ENCODE data around the gene RNF168. TPM values are rescaled to one million over a fixed set of nuclear protein-coding genes. Genes with fewer than 3 reads are reported as not detected.
"Not testable (repeated sequence)": the region's sequence is repeated elsewhere in the genome, so short reads cannot be mapped to it uniquely, and the experiment has no call there.

RNF168 gene
- total and polyA plus RNA-seq, 2 of the 4 experiments (the other 2 are of a cell fraction) = 2.5 to 15.2 TPM

DNA sequence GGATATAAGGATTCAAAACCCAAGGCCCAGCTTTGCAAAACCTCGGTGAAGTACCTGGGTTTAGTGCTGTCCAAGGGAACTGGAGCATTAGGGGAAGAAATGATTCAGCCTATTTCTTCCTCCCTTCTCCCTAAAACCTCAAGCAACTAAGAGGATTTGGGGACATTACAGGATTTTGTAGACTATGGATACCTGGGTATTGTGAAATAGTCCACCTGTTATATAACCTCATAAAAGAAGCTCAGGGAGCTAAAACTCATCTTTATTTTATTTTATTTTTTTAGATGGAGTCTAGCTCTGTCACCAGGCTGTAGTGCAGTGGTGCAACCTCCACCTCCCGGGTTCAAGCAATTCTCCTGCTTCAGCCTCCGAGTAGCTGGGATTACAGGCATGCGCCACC is 20.3 kb upstream of the RNF168 start:
- no peak overlapping the region for H3K14ac ChIP-seq (replicated peaks; ENCODE audit: low read depth, low read length)
- dilution Hi-C loops (cut with HindIII; ENCODE audit: low sequenced_read_pairs, unreplicated experiment) (no loop called here), intact Hi-C loops (cut with micrococcal nuclease) (loop anchor here (1.0 kb wide), 1 partner anchor 161 kb away; no protein-coding TSS in a partner anchor), in situ Hi-C loops (cut with MboI; ENCODE audit: low sequenced_read_pairs) (loop anchor here (5.0 kb wide), 1 partner anchor 267 kb away; no protein-coding TSS in a partner anchor)
- H2AK9ac ChIP-seq (replicated peaks; ENCODE audit: low read depth, low read length, poor library complexity) = no peak overlapping the region
- H3K4ac ChIP-seq (ENCODE audit: low read depth, low read length) = no peak overlapping the region
- WGBS, 2 experiments (ENCODE audit: extremely low coverage in 2 of 2, insufficient read length in 1 of 2) = 90% methylated on average over 3 of the region's 4 CpGs; no CpG with 5 or more reads in 1 of the 2 experiments
- no peak overlapping the region for H2BK5ac ChIP-seq (ENCODE audit: low read depth, low read length, poor library complexity, severe bottlenecking)
- no peak overlapping the region for H2BK120ac ChIP-seq (ENCODE audit: low read depth, low read length)
- no peak overlapping the region for H3K23ac ChIP-seq (ENCODE audit: low read depth, low read length)
- DNase-seq = no peak
- H4K91ac ChIP-seq (ENCODE audit: insufficient read depth, low read depth, low read length) = no peak overlapping the region
- H2AK5ac ChIP-seq (ENCODE audit: low read depth, low read length) = no peak overlapping the region
- H2AFZ ChIP-seq (replicated peaks; ENCODE audit: low read length, poor library complexity) = no peak overlapping the region
- H3K56ac ChIP-seq (ENCODE audit: extremely low read depth, insufficient read depth, low read length) = no peak overlapping the region
- no peak overlapping the region for H2BK20ac ChIP-seq (ENCODE audit: low read depth, low read length)
- no peak overlapping the region for H3K4me2 ChIP-seq (ENCODE audit: low read depth, low read length)
- POLR2A ChIA-PET (ENCODE audit: unreplicated experiment) = no interaction called here
- H3K27ac ChIP-seq (ENCODE audit: insufficient read depth, low read length) = no peak overlapping the region
- no peaks in the 10 kb centered on the region for H3K36me3 ChIP-seq (ENCODE audit: control insufficient read depth, insufficient read depth, low read length)
- 0 out of 2 replicates have a peak, but pooled peaks cover 2% of the 10 kb centered on the region for H3K4me1 ChIP-seq (ENCODE audit: control insufficient read depth, insufficient read depth, low read length)
- H3K9me1 ChIP-seq (ENCODE audit: insufficient read depth, low read length) = 0 out of 2 replicates have a peak, but pooled peaks cover 3% of the 10 kb centered on the region
- H4K20me1 ChIP-seq (ENCODE audit: insufficient read depth, low read length) = no peaks in the 10 kb centered on the region
- H4K5ac ChIP-seq (ENCODE audit: low read depth, low read length) = no peak overlapping the region
- TF ChIP-seq NFE2L2 (IDR thresholded peaks at IDR 0.05; ENCODE audit: low read depth, low read length) = no peak
- peak; percentile 71 for TF ChIP-seq CEBPB (IDR thresholded peaks at IDR 0.05; ENCODE audit: low read depth, low read length)
- TF ChIP-seq SMC3 (IDR thresholded peaks at IDR 0.05; ENCODE audit: low read depth, low read length) = no peak
- no peak overlapping the region for H3K9ac ChIP-seq (ENCODE audit: low read depth, low read length)
- H3K9me3 ChIP-seq (ENCODE audit: control insufficient read depth, insufficient read depth, low read length) = peaks cover 20% of the 10 kb centered on the region
- no TSS peak for BruUV-seq (replicated peaks)
- CTCF ChIA-PET = interaction anchor here (0.7 to 1.8 kb wide), 3 partner anchors 17 to 290 kb away, joined by 3 to 4 read pairs (median 3); no protein-coding TSS in a partner anchor
- H3K79me1 ChIP-seq (ENCODE audit: low read depth in 1 of 2, low read length in 2 of 2) = no peaks in the 10 kb centered on the region
- no peak overlapping the region for H3K18ac ChIP-seq (ENCODE audit: low read depth, low read length)
- ATAC-seq (ENCODE audit: low read depth) = no peak
- no peak overlapping the region for H3K4me3 ChIP-seq (ENCODE audit: insufficient read depth, low read depth, low read length)
- no peak overlapping the region for H4K8ac ChIP-seq (ENCODE audit: low read depth in 2 of 2, low read length in 2 of 2)
- no peaks in the 10 kb centered on the region for H3K27me3 ChIP-seq (ENCODE audit: control insufficient read depth, insufficient read depth, low read length)
- no peak overlapping the region for H2BK15ac ChIP-seq (ENCODE audit: low read depth, low read length)

DNA sequence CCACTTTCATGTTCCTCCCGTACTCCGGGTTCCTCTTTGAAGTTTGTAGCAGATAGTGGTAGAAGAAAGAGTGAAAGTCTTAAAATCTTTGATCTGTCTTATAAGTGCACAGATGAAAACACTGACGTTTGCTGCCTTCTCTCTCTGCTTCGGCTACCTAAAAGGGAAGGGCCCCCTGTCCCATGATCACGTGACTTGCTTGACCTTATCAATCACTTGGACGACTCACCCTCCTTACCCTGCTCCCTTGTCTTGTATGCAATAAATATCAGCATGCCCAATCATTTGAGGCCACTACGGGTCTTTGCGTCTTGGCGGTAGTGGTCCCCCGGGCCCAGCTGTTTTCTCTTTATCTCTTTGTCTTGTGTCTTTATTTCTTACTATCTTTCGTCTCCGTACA is 17.7 kb upstream of the RNF168 start:
- H4K8ac ChIP-seq (ENCODE audit: low read depth in 2 of 2, low read length in 2 of 2); H3K4me2 ChIP-seq (ENCODE audit: low read depth, low read length); H2BK120ac ChIP-seq (ENCODE audit: low read depth, low read length); H4K20me1 ChIP-seq (ENCODE audit: insufficient read depth, low read length); H2BK20ac ChIP-seq (ENCODE audit: low read depth, low read length); H3K9me1 ChIP-seq (ENCODE audit: insufficient read depth, low read length); H3K23ac ChIP-seq (ENCODE audit: low read depth, low read length); dilution Hi-C loops (cut with HindIII; ENCODE audit: low sequenced_read_pairs, unreplicated experiment); H3K79me1 ChIP-seq (ENCODE audit: low read depth in 1 of 2, low read length in 2 of 2); BruUV-seq (replicated peaks); H3K36me3 ChIP-seq (ENCODE audit: control insufficient read depth, insufficient read depth, low read length); H2AK9ac ChIP-seq (replicated peaks; ENCODE audit: low read depth, low read length, poor library complexity); H3K56ac ChIP-seq (ENCODE audit: extremely low read depth, insufficient read depth, low read length); H2BK5ac ChIP-seq (ENCODE audit: low read depth, low read length, poor library complexity, severe bottlenecking); H2BK15ac ChIP-seq (ENCODE audit: low read depth, low read length); H4K91ac ChIP-seq (ENCODE audit: insufficient read depth, low read depth, low read length); H3K4me1 ChIP-seq (ENCODE audit: control insufficient read depth, insufficient read depth, low read length); H3K4ac ChIP-seq (ENCODE audit: low read depth, low read length); CTCF ChIA-PET; POLR2A ChIA-PET (ENCODE audit: unreplicated experiment); H2AK5ac ChIP-seq (ENCODE audit: low read depth, low read length); H2AFZ ChIP-seq (replicated peaks; ENCODE audit: low read length, poor library complexity); ATAC-seq (ENCODE audit: low read depth); H3K14ac ChIP-seq (replicated peaks; ENCODE audit: low read depth, low read length); H3K18ac ChIP-seq (ENCODE audit: low read depth, low read length); intact Hi-C loops (cut with micrococcal nuclease); H3K27ac ChIP-seq (ENCODE audit: insufficient read depth, low read length); H4K5ac ChIP-seq (ENCODE audit: low read depth, low read length); H3K27me3 ChIP-seq (ENCODE audit: control insufficient read depth, insufficient read depth, low read length); DNase-seq; H3K4me3 ChIP-seq (ENCODE audit: insufficient read depth, low read depth, low read length); H3K9ac ChIP-seq (ENCODE audit: low read depth, low read length): not testable (repeated sequence)
- in situ Hi-C loops (cut with MboI; ENCODE audit: low sequenced_read_pairs) = loop anchor here (5.0 kb wide), 1 partner anchor 264 kb away; no protein-coding TSS in a partner anchor
- H3K9me3 ChIP-seq (ENCODE audit: control insufficient read depth, insufficient read depth, low read length) = peaks cover 31% of the 10 kb centered on the region
- WGBS, 2 experiments (ENCODE audit: extremely low coverage in 2 of 2, insufficient read length in 1 of 2) = 88% methylated on average over 6 of the region's 12 CpGs; no CpG with 5 or more reads in 1 of the 2 experiments

All from IMR-90 (cell line).